HG03432 (cell line): ENCODE data around the gene SPACA7.

Experiments used
- ATAC-seq: cut with Tn5 transposase; IDR thresholded peaks from one replicate; pipeline ENCODE4 v1.9.1; 2021; ENCODE audit warnings: mild to moderate bottlenecking, moderate library complexity; ENCODE audit not compliant: unreplicated experiment

SPACA7 gene

DNA sequence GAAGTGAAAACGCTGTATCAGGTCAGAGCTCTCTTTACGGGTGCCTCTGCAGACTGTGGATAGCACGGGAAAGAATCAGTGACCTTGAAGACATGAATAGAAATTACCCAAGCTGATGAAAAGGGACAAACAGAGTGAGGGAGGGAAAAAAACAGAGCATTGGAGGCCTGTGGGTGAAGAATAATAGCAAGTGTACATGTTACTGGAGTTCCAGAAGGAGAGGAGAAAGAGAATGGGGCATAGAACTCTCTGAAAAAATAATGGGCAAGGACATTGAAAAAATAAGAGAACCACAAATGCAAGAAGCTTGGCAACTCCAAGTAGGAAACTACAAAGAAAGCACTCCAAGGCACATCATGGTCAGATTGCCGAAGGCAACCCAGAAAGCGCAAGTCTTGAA, 86.3 kb downstream of the SPACA7 start:
- no peak for ATAC-seq

DNA sequence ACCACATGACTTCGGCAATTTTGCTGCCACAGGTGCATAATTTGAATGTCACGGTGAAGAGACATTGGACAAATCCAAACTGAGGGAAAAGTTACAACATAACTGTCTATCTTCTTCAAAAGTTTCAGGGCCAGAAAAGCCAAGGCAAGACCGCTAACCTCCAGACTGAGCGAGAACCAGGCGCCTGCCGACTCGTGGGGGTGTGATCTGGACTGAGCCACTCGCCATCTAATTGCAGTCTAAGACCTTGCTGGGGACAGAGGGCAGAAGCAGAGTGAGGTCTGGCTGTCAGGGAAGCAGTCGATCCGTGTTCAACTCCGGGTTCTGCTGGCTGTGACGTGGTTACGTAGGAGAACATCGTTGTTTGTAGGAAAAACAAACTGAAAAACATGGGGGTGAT, 88.6 kb downstream of the SPACA7 start:
- no peak for ATAC-seq

DNA sequence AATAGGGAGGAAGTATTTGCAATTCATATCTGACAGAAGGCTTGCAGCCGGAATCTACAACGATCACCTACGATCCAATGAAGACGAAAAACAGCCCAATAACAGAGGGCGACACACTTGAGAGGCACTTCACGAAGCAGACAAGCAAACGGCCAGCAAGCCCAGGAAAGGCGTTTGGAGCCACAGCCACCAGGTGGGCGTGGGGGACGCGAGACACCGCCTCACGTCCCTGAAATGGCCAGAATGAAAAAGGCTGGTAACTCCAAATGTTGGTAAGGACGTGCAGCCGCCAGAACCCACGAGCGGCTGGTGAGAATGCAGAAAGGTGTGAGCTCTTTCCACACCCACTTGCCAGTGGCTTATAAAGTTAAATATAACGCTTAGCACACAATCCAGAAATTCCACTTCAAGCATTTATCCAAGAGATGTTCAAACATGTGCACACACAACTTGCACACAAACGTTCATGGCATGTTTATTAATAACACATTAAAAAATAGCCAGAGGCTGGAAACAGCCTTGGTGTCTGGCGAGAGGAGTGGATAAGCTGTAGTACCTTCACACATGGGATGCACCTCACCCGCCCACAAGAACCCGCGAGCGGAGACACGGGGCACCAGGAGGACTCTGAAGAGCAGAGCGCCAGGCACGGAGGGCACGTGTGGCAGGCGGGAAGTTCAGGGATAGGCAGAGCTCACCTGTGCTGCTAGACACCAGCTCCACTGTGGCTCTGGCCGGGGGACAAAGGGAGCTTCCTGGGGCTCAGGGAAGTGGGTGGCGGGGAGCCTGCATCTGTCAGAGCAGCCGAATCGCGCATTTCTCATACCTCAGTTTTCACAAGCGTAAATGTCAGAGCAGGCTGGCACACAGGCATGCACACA, 89.3 kb downstream of the SPACA7 start:
- ATAC-seq: no peak

DNA sequence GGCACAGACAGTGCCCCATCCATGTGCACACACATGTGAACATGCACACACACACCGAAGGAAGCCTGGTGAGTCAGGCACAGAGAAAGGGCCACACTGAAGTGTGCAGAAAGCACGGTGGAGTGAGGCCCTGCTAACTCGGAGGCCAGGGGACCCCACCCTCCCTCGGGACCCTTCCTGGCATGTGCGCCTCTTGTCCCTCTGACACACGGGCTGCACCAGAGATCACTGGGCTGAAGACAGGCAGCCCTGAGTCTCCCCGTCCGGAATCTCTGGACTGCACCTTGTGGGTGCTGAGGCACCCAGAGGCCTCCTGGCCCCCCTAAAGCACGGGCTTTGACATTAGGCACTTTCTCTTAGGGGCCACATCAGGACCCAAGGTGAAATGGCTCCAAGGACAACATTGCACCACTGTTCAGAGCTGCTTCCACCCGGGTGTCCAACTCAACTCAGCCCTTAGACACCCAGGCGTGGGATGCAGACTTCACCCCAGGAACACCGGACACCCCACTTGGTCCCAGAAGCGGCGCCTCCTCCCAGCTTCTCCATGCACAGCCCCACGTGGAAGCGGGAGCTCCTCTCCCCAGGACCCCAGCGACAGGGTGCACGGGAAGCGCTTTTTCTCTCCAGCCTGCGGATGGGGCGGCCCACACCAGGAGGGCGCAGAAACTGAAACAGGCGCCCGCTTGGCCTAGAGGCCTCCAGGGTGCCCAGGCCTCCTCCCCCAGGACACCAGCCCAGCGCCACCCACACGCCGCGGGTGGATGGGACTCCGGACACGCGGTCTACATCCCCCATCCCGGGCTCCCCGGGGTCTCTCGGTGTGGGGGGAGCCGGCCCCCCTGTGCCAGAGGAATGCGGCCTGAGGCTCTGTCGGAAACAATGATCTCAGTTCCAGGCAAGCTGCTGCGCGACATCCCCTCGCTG, 90.2 kb downstream of the SPACA7 start:
- no peak for ATAC-seq

DNA sequence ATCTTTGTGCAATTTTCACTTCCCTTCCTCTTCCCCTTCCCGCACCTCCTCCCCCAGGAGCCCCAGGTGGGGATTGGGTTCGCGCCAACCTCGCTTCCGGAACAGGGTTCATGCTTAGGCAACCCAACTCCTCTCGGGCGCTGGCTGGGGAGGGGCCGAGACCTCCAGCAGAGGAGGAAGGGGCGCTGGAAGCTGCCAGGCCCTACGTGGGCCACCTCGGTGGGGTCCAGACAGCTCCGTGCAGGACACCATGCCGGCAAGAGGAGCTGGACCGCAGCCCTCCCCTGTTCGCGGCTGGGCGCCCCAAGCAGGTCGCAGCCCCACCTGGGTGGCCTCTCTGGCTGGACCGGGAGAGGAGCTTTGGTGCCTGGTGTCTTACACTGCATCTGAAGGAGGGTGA, 91.1 kb downstream of the SPACA7 start:
- no peak for ATAC-seq

DNA sequence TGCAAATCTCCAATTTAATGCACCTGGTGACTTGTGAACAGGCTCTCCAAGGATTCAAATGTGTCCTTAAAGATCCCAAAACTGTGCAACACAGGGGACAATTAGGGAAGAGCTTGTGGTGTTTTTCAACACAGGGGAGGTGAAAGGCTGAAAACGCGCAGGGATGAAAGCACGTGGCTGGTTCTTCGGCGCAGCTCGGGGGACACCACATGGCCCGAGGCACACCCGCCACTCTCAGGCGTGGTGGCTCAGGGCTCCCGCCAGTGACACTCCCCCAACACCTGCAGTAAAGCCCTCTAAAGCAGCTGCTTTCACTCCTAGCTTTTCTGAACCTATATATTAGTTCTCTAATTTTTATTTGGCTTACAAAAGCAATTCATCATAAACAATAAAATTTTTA, 91.9 kb downstream of the SPACA7 start:
- no peak for ATAC-seq

DNA sequence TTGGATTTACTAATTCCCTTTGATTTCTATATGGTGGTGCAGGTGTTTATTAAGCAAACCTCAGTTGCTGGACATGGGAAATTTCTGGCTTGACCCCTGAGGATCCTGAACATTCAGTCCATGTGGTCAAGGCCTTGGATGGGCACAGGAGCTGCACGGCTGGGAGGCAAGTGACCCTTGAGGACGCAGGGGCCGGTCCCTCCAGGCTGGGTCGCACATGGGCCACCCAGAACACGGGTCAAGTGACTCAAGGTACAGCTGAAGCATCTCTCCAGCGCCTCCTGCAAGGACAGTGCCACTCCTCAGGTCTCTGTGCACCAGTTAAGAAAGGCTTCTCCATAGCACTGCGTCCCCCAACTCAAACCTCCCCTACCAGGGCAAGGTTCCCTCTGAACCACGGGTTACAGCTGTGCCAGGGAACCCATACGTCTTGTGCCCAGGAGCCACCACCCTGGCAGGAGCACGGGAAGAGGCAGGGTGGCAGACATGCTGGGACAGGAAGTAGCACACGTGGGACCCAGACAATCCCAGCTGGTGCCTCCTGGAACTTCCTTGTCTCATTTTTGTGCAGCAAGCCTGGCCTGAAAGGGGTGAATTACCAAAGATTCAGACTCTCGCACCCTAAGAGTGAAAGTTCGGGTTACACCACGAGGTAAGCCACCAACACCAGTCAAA, 93.1 kb downstream of the SPACA7 start:
- no peak for ATAC-seq

DNA sequence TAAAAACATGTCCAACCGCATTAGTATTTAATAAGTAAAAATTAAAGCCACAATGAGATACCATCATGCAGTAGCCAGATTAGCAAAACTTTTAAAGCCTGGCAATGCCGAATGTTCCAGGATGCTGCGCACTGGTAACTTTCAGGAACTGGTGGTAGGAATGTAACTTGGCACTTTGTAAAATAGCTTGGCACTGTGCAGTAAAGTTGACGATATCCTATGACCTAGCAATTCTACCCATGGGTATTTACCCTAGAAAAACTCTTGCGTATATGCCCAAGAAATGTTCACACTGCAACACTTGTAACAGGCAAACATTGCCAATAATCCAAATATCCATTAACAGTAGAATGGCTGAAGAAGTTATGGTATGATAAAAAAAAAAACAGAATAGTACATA, 97.7 kb downstream of the SPACA7 start:
- ATAC-seq: no peak

DNA sequence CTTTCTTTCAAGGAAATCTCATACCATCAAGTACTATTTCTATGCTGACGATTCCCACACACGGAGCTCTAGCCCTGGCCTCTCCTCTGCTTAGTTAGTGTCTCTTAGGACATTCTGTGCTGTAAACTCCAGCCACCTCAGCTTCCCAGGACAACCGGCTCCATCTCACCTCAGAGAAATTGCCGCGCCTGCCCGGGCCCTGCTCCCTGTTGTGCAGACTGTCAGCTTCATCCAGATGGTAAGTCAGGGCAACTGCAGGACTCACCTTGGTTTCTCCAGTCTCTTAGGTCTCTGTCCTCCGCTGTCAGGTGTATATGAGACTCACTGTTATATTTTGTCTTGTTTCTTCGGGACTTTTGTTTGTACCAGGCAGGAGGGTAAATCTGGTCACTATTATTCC, 98.7 kb downstream of the SPACA7 start:
- no peak for ATAC-seq

DNA sequence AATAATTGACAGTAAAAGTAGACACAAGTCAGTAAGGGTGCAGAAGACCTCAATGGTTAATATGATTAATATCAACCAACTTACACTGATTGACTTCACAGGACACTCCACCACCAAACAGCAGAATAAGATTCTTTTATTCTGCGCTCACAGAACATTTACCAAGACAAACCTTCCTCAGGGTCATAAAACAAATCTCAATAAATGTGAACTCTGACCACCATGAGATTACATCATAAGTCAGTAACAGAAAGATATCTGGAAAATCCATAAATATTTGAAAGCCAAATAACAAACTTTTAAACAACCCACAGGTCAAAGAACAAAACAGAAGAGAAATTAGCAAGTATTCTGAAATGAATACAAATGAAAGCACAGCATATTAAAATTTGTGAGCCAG, 99.7 kb downstream of the SPACA7 start:
- no peak for ATAC-seq

DNA sequence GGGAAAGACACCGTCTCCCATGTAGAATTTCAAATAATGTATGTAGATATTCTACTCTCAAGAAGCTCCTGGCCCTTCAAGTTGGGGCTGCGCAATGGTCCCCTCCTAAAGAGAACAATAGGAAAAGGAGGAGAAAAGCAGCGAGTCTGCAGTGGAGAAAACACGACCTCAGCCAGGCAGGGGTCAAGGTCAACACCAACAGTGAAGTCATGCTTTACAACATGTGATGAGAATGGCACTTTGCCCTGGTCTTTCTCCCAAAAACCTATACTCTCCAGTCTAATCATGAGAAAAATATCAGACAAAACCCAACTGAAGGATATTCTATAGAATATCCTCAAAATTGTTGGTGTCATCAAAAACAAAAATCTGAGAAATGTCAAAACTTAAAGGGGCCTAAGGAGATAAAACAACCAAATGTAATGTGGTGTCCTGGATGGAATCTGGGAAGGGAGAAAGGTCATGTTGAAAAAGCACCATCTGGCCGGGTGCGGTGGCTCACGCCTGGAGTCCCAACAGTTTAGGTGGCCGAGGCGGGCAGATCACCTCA, 101.0 kb downstream of the SPACA7 start:
- no peak for ATAC-seq

DNA sequence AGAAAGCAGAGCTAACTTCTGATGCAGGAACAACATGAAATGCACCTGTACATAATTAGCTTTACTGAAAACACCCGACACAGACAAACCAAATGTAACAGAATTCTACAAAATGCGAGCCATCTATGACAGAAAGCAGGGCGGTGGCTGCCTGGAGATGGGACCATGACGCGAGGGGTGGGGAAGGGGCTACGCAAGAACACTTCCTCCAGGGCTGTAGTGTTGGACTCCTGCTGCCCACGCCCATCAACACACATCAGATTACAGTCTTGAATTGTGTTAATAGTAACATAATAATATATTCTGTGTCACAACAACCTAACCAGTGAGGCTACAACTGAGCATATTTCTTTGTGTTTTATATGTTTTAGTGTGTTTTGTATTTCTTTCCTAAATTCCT, 103.2 kb downstream of the SPACA7 start:
- no peak for ATAC-seq

DNA sequence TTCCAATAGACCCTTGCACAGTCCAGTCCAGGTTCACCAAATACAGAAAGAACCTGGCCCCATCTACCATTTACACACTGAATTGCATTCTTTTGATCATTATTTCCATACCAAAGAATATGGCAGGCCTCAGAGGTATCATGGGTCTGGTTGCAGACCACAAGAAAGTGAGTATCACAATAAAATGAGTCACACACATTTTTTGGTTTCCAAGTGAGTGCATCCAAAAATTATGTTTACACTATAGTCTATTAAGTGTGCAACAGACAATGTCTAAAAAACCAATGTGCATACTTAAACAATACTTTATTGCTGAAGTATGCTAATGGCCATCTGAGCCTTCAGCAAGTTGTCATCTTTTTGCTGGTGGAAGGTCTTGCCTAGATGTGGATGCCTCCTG, 105.3 kb downstream of the SPACA7 start:
- ATAC-seq: no peak

DNA sequence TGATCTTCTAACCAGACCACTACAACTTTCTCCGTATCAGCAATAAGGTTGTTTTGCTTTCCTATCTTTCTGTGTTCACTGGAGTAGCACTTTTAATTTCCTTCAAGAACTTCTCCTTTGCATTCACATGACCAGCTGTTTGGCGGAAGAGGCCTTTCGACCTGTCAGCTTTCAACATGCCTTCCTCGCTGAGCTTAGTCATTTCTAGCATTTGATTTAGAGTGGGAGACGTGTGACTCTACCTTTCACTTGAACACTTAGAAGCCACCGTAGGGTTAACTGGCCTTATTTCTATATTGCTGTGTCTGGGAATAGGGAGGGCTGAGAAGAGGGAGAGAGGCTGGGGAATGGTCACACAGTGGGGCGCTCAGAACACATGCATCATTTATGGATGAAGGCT, 107.1 kb downstream of the SPACA7 start:
- no peak for ATAC-seq
